Measurements from ENCODE around the gene SGK1. TPM values are rescaled to one million over a fixed set of nuclear protein-coding genes. Genes with fewer than 3 reads are reported as not detected.
A peak's percentile ranks its signal among the peaks of the same experiment; 100 is the strongest.
"Not testable (repeated sequence)": the region's sequence is repeated elsewhere in the genome, so short reads cannot be mapped to it uniquely, and the experiment has no call there.

The SGK1 gene
- polyA plus RNA-seq, 3 donors, result 73.8 to 100 (median 75.8) TPM

GRCh38 chr6:134183844-134184243 is 134.1 kb downstream of the SGK1 start:
- DNase-seq (ENCODE audit: extremely low read depth in 1 of 11, low read depth in 9 of 11, low spot score in 4 of 11), result no peak

DNA sequence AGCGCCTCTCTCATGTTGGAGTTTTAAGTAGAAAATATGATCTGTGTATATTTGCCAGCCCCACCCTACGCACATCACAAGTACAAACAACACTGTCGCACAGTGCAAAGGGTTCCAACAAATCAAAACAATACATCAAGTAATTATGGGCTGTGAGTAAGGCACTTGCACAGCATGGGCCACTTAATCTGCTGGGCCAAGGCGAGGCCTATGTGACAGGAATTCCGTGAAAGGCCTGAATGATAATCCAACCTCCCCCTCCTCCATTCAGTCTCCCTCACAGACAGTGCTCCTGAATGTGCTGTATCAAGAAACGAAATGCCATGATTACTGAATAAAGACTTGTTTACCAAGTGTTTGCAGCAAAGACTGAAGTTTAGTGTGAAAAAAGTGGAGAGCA is 135.4 kb downstream of the SGK1 start:
- DNase-seq (ENCODE audit: extremely low read depth in 1 of 11, low read depth in 9 of 11, low spot score in 4 of 11), result no peak

DNA sequence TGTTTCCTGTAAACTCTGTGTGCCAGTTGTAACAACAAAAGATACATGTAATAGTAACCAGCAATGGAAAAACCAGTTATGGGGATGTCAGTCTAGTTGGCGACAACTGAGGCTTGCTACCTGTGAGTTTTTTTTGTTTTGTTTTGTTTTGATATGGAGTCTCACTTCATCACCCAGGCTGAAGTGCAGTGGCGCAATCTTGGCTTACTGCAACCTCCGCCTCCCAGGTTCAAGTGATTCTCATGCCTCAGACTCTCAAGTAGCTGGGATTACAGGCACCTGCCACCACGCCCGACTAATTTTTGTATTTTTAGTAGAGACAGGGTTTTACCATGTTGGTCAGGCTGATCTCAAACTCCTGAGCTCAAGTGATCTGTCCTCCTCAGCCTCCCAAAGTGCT is 136.2 kb downstream of the SGK1 start:
- DNase-seq (ENCODE audit: extremely low read depth in 1 of 11, low read depth in 9 of 11, low spot score in 4 of 11), result not testable (repeated sequence)

GRCh38 chr6:134181251-134181650 is 136.7 kb downstream of the SGK1 start:
- DNase-seq (ENCODE audit: extremely low read depth in 1 of 11, low read depth in 9 of 11, low spot score in 4 of 11), result not testable (repeated sequence)

- not testable (repeated sequence) for DNase-seq (ENCODE audit: extremely low read depth in 1 of 11, low read depth in 9 of 11, low spot score in 4 of 11)
Measured at GRCh38 chr6:134180540-134180939, 137.4 kb downstream of the SGK1 start.

DNA sequence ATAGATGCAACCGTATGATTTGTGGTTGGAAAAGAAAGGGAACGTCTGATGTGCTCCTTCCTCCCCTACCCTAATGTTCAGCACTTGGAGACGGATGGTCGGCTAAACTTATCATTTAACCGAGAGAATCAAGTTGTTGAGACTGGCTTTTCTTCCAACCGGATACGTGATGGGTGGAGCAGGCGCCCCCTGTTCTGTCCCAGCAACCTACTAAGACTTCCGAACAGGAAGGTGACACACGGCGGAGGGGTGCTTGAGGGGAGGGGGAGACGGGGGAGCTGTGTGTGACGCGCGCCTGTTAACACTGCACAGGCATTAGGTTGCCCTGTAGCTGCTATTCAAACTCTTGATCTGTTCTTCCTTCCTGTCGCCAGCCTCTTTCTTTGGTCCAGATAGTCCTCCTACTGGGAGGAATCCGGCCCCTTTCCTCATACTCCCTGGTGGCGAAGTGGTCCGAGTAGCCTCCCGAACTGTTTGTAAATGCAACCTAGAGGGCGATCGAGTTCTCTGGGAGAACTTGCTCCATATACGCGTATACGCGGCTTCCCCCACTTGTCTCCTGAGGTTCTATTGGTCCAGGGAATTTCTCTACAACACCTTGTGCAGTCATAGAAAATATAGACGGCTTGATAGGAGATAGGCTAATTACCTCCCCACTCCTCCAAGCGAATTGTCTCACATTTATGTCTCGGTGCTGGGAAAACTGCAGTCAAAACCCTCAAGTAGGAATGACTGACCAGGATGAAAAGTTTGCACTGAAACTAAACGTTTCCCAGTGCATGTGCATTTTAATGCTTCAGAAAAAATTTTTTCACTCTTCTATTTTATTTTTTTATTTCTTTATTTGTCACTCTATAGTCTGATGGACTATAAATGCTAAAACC is 139.5 kb downstream of the SGK1 start:
- peak; percentile 72 to 92 (median 82) for DNase-seq (ENCODE audit: extremely low read depth in 1 of 11, low read depth in 9 of 11, low spot score in 4 of 11)

DNA sequence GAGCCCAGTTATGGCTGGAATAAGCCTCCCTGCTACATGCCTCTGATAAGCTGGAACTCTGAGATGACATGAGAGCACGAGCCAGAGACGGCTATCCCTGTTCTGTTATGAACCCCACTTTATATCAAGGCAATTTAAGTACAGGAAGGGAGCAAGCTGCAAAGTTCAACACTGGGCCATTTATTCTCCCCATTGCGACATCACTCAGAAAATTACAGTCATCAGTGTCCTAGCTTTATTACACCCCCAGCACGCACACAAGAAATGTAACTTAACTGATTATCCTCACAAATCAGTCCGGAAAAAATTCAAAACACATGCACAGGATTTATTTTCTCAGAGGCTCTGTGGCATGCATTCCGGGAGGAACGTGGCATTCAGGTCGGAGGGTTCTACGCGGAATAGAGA is 140.2 kb downstream of the SGK1 start:
- DNase-seq (ENCODE audit: extremely low read depth in 1 of 11, low read depth in 9 of 11, low spot score in 4 of 11), result no peak

DNA sequence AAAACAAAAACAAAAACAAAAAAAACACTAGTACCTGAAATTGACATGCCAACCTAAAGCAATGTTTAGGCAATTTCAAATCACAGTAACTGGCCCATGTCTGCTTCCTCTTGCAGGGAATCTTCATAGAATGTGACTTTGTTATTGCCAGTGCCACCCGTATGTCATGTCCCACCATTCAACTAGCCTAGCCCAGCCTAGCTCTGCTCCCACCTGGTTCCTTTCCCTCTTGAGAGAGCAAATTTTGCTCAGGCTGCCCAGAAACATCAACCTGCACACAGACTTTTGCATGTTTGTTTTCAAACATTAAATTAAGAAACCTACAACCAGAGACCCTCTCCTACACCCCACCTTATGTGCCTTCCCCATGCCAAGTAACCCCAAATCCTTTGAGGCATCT is 140.7 kb downstream of the SGK1 start:
- no peak for DNase-seq (ENCODE audit: extremely low read depth in 1 of 11, low read depth in 9 of 11, low spot score in 4 of 11)

- DNase-seq (ENCODE audit: extremely low read depth in 1 of 11, low read depth in 9 of 11, low spot score in 4 of 11), result no peak
Measured at GRCh38 chr6:134176264-134176975, 141.5 kb downstream of the SGK1 start.

DNA sequence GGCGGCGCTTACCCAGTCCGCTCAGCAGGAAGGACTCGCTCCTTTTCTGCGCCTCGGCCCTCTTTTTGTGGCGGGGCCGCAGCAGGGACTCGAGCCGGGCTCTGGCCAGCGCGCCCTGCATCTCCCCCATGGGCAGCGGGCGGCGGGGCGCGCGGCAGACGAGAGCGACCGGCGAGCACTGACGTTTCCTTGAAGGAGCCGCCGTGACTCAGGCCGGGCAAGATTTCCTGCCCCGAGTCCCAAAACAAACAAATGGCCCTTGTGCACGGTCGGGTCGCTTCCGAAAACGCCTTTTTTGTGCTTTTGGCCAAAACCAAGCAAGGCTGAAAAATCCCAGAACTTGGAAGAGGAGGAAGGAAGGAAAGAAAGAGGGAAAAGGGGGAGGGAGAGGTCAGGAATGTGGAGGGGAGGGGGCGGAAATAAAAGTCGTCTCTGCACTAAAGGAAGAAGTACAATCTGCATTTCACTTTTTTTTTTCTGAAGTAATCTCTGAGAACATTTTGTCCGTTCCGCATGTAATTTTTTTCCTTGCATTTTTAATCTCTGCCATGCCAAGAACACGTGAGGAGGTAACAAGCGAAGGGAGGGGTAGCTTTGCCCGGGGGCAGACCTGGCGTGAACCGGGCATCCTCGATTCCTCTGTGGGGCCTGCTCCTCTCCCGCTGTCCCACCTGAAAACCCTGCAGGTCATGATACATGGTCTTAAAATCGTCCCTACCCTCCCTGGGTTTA is 142.2 kb downstream of the SGK1 start:
- peak in 1 of 11 donors; percentile 51 for DNase-seq (ENCODE audit: extremely low read depth in 1 of 11, low read depth in 9 of 11, low spot score in 4 of 11)

DNA sequence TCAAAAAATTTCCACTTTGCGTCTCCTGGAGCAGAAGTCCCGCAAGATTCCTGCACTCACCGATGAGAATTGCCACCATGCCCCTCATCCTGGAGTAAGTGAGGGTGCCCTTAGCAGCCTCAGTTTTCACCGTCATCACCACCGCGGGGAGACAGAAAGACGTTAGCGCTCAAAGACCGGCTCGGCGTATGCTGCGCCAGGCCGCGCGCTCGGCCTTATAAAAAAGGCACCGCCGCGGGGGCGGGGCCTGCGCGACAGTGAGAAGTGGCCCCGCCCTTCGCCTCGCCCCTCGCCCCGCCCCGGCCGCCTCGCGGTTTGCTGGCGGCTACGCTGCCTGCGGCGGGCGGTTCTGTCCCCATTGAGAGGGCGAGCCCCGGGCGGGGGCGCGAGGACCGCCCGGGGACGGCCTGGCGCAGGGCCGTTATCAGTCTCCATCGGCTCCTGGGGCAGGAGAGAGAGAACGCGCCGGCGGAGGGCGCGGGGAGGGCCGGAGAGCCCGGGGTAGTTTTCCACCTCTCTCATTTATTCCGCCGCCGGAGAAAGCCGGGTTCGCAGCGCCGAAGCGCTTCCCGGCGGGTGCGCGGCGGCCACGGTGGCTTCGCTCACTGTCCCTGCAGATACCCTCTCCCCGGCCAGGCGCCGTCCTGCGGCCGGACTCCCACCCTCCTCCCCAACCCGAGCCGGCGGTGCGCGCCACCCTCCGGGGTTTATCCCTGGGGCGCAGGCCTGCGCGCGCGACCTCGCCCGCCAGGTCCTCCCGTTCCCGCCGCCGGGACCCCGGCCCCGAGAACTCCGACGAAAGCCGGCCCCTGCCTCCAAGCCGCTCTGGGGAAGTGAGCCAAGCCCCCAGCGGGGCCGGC is 143.0 kb downstream of the SGK1 start:
- peak; percentile 69 to 90 (median 83) for DNase-seq (ENCODE audit: extremely low read depth in 1 of 11, low read depth in 9 of 11, low spot score in 4 of 11)

GRCh38 chr6:134173936-134174671 is 143.8 kb downstream of the SGK1 start:
- peak in 10 of 11 donors; percentile 68 to 90 (median 82) for DNase-seq (ENCODE audit: extremely low read depth in 1 of 11, low read depth in 9 of 11, low spot score in 4 of 11)

- DNase-seq (ENCODE audit: extremely low read depth in 1 of 11, low read depth in 9 of 11, low spot score in 4 of 11), result no peak
Measured at GRCh38 chr6:134173366-134173725, 144.6 kb downstream of the SGK1 start.

GRCh38 chr6:134172706-134173365 is 145.1 kb downstream of the SGK1 start:
- no peak for DNase-seq (ENCODE audit: extremely low read depth in 1 of 11, low read depth in 9 of 11, low spot score in 4 of 11)

DNA sequence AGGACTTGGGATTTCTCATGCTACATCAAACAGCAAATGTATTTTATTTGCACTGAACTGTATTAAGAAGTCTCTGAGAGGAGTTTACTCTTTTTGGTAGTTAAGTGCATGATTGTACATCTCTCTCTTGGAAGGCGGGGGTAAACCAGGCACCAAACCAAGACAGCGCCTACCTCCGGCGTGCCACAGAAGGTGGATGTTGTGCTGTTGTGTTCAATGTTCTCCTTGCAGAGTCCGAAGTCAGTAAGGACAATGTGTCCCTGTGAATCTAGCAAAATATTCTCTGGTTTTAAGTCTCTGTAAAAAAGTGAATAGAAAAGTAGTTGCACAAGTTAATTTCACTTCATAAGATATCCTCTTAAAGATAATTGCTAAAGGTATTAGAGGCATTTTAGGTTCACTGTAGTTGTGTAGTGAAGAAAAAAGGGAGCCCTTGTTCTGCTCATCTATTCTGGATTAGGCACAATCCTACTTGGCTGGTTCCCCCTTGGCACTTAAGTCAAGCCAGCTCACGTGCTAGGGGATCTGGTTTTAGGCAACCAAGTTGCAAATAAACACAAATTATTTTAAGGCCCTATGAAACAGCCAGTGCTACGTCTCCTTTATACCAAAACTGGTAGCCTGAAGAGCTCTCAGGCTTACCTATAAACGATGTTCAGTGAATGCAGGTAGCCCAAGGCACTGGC is 145.7 kb downstream of the SGK1 start:
- DNase-seq (ENCODE audit: extremely low read depth in 1 of 11, low read depth in 9 of 11, low spot score in 4 of 11), result no peak

DNA sequence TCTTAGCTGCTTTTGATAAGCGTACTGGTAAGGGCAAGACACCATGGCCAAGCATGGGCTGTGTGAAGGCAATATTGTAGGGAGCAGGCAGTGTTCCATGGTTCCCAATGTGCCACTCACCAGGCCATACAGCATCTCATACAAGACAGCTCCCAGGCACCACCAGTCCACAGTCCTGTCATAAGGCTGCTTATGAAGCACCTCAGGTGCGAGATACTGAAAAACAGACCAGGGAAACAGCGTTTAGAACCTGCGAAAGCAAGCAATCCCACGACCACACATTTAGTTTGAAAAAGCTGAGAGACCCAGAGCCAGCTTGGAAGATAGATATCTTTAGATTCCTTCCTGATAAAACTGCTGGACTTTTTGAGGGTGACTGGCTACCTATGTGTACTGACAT is 146.4 kb downstream of the SGK1 start:
- DNase-seq (ENCODE audit: extremely low read depth in 1 of 11, low read depth in 9 of 11, low spot score in 4 of 11), result no peak

GRCh38 chr6:134170844-134171243 is 147.1 kb downstream of the SGK1 start:
- no peak for DNase-seq (ENCODE audit: extremely low read depth in 1 of 11, low read depth in 9 of 11, low spot score in 4 of 11)

All from renal cortex interstitium (tissue), 11 donors.